Vagina (tissue), 2 donors: ENCODE measurements around the gene HRG.

Experiments
- POLR2A ChIP-seq, 2 donors: fragments of 450-650 bp; IDR thresholded peaks; one replicate each; pipeline ENCODE4 v1.6.1; 2017; ENCODE audit warnings: antibody characterized with exemption in 2 of 2, mild to moderate bottlenecking in 2 of 2, moderate library complexity in 2 of 2
- POLR2AphosphoS5 ChIP-seq, 2 donors: sonication (generic); formaldehyde crosslinking; IDR thresholded peaks; one replicate each; pipeline ENCODE4 v1.9.0; 2017; ENCODE audit warnings: antibody characterized with exemption in 2 of 2, mild to moderate bottlenecking in 2 of 2, low read depth in 1 of 2; ENCODE audit not compliant: insufficient read depth in 1 of 2
- TF ChIP-seq, protein P1 (sequence below), 3 experiments: fragments of 450-650 bp in 2 of 3; fragments of 200-600 bp in 1 of 3; sonication (generic) in 1 of 3; IDR thresholded peaks; one replicate each; pipeline ENCODE4 v1.5.1; 2017 to 2019; ENCODE audit warnings: antibody characterized with exemption in 3 of 3, mild to moderate bottlenecking in 2 of 3, moderate library complexity in 2 of 3

DNA sequence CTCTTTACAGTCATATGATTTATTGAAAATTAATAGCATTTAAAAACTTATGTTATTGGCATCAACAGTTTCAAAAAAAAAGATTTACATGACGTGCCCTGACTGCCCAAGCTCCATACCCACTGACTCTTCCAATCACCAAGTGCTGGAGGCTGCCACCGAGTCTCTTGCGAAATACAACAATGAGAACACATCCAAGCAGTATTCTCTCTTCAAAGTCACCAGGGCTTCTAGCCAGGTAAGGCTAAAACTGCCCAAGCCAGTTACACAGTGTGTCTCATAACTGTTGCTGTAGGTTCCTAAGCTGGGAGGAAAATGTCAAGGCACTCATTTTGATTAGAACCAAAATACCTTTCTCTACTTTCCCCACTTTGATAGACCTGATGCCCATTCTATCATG lies 21.1 kb upstream of the HRG start:
- TF ChIP-seq, protein P1, sequence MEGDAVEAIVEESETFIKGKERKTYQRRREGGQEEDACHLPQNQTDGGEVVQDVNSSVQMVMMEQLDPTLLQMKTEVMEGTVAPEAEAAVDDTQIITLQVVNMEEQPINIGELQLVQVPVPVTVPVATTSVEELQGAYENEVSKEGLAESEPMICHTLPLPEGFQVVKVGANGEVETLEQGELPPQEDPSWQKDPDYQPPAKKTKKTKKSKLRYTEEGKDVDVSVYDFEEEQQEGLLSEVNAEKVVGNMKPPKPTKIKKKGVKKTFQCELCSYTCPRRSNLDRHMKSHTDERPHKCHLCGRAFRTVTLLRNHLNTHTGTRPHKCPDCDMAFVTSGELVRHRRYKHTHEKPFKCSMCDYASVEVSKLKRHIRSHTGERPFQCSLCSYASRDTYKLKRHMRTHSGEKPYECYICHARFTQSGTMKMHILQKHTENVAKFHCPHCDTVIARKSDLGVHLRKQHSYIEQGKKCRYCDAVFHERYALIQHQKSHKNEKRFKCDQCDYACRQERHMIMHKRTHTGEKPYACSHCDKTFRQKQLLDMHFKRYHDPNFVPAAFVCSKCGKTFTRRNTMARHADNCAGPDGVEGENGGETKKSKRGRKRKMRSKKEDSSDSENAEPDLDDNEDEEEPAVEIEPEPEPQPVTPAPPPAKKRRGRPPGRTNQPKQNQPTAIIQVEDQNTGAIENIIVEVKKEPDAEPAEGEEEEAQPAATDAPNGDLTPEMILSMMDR (IDR thresholded peaks at IDR 0.05): no peak
- TF ChIP-seq POLR2A (IDR thresholded peaks at IDR 0.05): no peak
- TF ChIP-seq POLR2AphosphoS5 (IDR thresholded peaks at IDR 0.05; ENCODE audit: insufficient read depth in 1 of 2, low read depth in 1 of 2): peak in 1 of 2 donors; percentile 77
